IPS DF 6.9 (cell line): Measurements from ENCODE around the gene IL1R2.

Experiments used
- DNase-seq: peaks from one replicate; pipeline ENCODE4 v3.0.0-alpha.2; 2013; ENCODE audit warnings: low read depth, low spot score
- H3K27ac ChIP-seq: one replicate; pipeline ENCODE4 v1.5.1; 2013; ENCODE audit warnings: low read length, control low read depth
- H3K27me3 ChIP-seq: 2 replicates; pipeline ENCODE4 v1.6.1; 2013; ENCODE audit warnings: mild to moderate bottlenecking, low read length; ENCODE audit not compliant: control insufficient read depth, insufficient read depth
- H3K36me3 ChIP-seq: 2 replicates; pipeline ENCODE4 v1.6.1; 2013; ENCODE audit warnings: low read length; ENCODE audit not compliant: control insufficient read depth, insufficient read depth
- H3K4me1 ChIP-seq: 2 replicates; pipeline ENCODE4 v1.6.1; 2013; ENCODE audit warnings: low read length; ENCODE audit not compliant: control insufficient read depth, insufficient read depth
- H3K4me3 ChIP-seq: 2 replicates; pipeline ENCODE4 v1.5.1; 2013; ENCODE audit warnings: mild to moderate bottlenecking, low read length
- H3K9me3 ChIP-seq: 2 replicates; pipeline ENCODE4 v1.6.1; 2013; ENCODE audit warnings: low read length, inconsistent platforms; ENCODE audit not compliant: control insufficient read depth, insufficient read depth
- WGBS: extraction: QIAGEN DNeasy Blood & Tissue Kit; methylation state at CpG from one replicate; pipeline ENCODE4 v1.1.7; 2013; ENCODE audit warnings: mixed read lengths, missing lambda C conversion rate; ENCODE audit not compliant: insufficient read length, insufficient coverage; 5-methylcytosine and 5-hydroxymethylcytosine counted together

Gene IL1R2

GRCh38 chr2:102005989-102006885 lies 14.5 kb downstream of the IL1R2 start:
- Histone ChIP-seq H3K27ac (no peak overlapping the region), H3K27me3 (no peaks in the 10 kb centered on the region), H3K4me3 (no peak overlapping the region), H3K4me1 (peaks cover 1% of the 10 kb centered on the region; the same call in 1 of the 2 replicates), H3K9me3 (0 out of 2 replicates have a peak, but pooled peaks cover 2% of the 10 kb centered on the region), H3K36me3 (no peaks in the 10 kb centered on the region)
- WGBS = no CpG with 5 or more reads among the region's 15 CpGs
- DNase-seq = peak; percentile 76

GRCh38 chr2:102006886-102007278 lies 15.1 kb downstream of the IL1R2 start:
- Histone ChIP-seq H3K27ac (no peak overlapping the region), H3K27me3 (no peaks in the 10 kb centered on the region)

GRCh38 chr2:102008490-102008889 lies 16.7 kb downstream of the IL1R2 start:
- H3K9me3 ChIP-seq = no peaks in the 10 kb centered on the region
- no peak overlapping the region for H3K4me3 ChIP-seq
- H3K36me3 ChIP-seq = no peaks in the 10 kb centered on the region
- no peak for DNase-seq
- H3K27ac ChIP-seq = no peak overlapping the region
- peaks cover 1% of the 10 kb centered on the region; the same call in 1 of the 2 replicates for H3K4me1 ChIP-seq
- no CpG with 5 or more reads among the region's 12 CpGs for WGBS
- H3K27me3 ChIP-seq = no peaks in the 10 kb centered on the region

More at GRCh38 chr2:102006886-102007278, 15.1 kb downstream of the IL1R2 start:
- no CpG with 5 or more reads among the region's 11 CpGs for WGBS
- 0 out of 2 replicates have a peak, but pooled peaks cover 2% of the 10 kb centered on the region for H3K9me3 ChIP-seq
- H3K4me1 ChIP-seq = peaks cover 1% of the 10 kb centered on the region; the same call in 1 of the 2 replicates
- H3K36me3 ChIP-seq = no peaks in the 10 kb centered on the region
- no peak overlapping the region for H3K4me3 ChIP-seq
- no peak for DNase-seq

- Histone ChIP-seq H3K27me3 (no peaks in the 10 kb centered on the region), H3K36me3 (no peaks in the 10 kb centered on the region), H3K4me1 (peaks cover 1% of the 10 kb centered on the region; the same call in 1 of the 2 replicates), H3K9me3 (no peaks in the 10 kb centered on the region), H3K27ac (no peak overlapping the region), H3K4me3 (no peak overlapping the region)
- no CpG with 5 or more reads among the region's 10 CpGs for WGBS
- DNase-seq = no peak
These were observed 17.8 kb downstream of the IL1R2 start for GRCh38 chr2:102009557-102009956.

- H3K4me1 ChIP-seq = peaks cover 1% of the 10 kb centered on the region; the same call in 1 of the 2 replicates
- no peaks in the 10 kb centered on the region for H3K9me3 ChIP-seq
- no peak overlapping the region for H3K27ac ChIP-seq
- DNase-seq = no peak
- no peaks in the 10 kb centered on the region for H3K36me3 ChIP-seq
- H3K4me3 ChIP-seq = no peak overlapping the region
- H3K27me3 ChIP-seq = no peaks in the 10 kb centered on the region
- WGBS = no CpG with 5 or more reads among the region's 6 CpGs
These were observed 19.1 kb downstream of the IL1R2 start for GRCh38 chr2:102010902-102011301.

GRCh38 chr2:102012061-102012614 lies 20.4 kb downstream of the IL1R2 start:
- Histone ChIP-seq H3K4me3 (no peak overlapping the region), H3K4me1 (no peaks in the 10 kb centered on the region), H3K27me3 (no peaks in the 10 kb centered on the region), H3K9me3 (no peaks in the 10 kb centered on the region), H3K27ac (no peak overlapping the region), H3K36me3 (no peaks in the 10 kb centered on the region)
- no peak for DNase-seq
- WGBS = no CpG with 5 or more reads among the region's 4 CpGs

- Histone ChIP-seq H3K4me1 (no peaks in the 10 kb centered on the region), H3K36me3 (no peaks in the 10 kb centered on the region), H3K27ac (no peak overlapping the region), H3K27me3 (no peaks in the 10 kb centered on the region), H3K4me3 (no peak overlapping the region), H3K9me3 (no peaks in the 10 kb centered on the region)
- no CpG with 5 or more reads among the region's 5 CpGs for WGBS
- DNase-seq = no peak
These were observed 21.7 kb downstream of the IL1R2 start for GRCh38 chr2:102013206-102014040.

GRCh38 chr2:102014041-102014345 lies 22.2 kb downstream of the IL1R2 start:
- no peaks in the 10 kb centered on the region for H3K4me1 ChIP-seq
- no peak overlapping the region for H3K4me3 ChIP-seq
- H3K9me3 ChIP-seq = no peaks in the 10 kb centered on the region
- no peak overlapping the region for H3K27ac ChIP-seq
- no peaks in the 10 kb centered on the region for H3K27me3 ChIP-seq
- no CpG with 5 or more reads among the region's 1 CpG for WGBS
- DNase-seq = no peak
- no peaks in the 10 kb centered on the region for H3K36me3 ChIP-seq

GRCh38 chr2:102015399-102015798 lies 23.6 kb downstream of the IL1R2 start:
- H3K27ac ChIP-seq = no peak overlapping the region
- no peak for DNase-seq
- H3K4me1 ChIP-seq = no peaks in the 10 kb centered on the region
- no peaks in the 10 kb centered on the region for H3K27me3 ChIP-seq
- no peaks in the 10 kb centered on the region for H3K36me3 ChIP-seq
- WGBS = no CpG with 5 or more reads among the region's 5 CpGs
- H3K9me3 ChIP-seq = no peaks in the 10 kb centered on the region
- H3K4me3 ChIP-seq = no peak overlapping the region

GRCh38 chr2:102016399-102016955 lies 24.7 kb downstream of the IL1R2 start:
- no CpG with 5 or more reads among the region's 6 CpGs for WGBS
- H3K9me3 ChIP-seq = no peaks in the 10 kb centered on the region
- DNase-seq = no peak
- H3K27me3 ChIP-seq = no peaks in the 10 kb centered on the region
- no peaks in the 10 kb centered on the region for H3K4me1 ChIP-seq
- H3K36me3 ChIP-seq = no peaks in the 10 kb centered on the region
- H3K4me3 ChIP-seq = no peak overlapping the region
- no peak overlapping the region for H3K27ac ChIP-seq
